Activated B cell treated with CpG ODN at 0.5 μM for 24 hours (primary cell): ENCODE results near the gene FAM24B. TPM values are rescaled to one million over a fixed set of nuclear protein-coding genes. Genes with fewer than 3 reads are reported as not detected.

Source experiments
- ATAC-seq: fragments of 200-7000 bp; cut with Tn5 transposase; one replicate; pipeline ENCODE4 v1.10.0; 2021; ENCODE audit warnings: low read depth, mild to moderate bottlenecking, moderate library complexity
- CTCF ChIA-PET: fragments of 350-600 bp; sonication (Branson Sonifier 250); formaldehyde crosslinking; loops from one replicate; lab custom pipeline; 2021; ENCODE audit warnings: antibody characterized with exemption; lab: Charles Lee
- POLR2A ChIA-PET: fragments of 350-600 bp; sonication (Branson Sonifier 250); formaldehyde crosslinking; loops from one replicate; lab custom pipeline; 2021; ENCODE audit warnings: antibody characterized with exemption; lab: Charles Lee
- DNase-seq: peaks from one replicate; pipeline ENCODE4 v3.0.0; 2022
- H3K27ac Mint-ChIP-seq: one replicate; pipeline ENCODE4 v1.8.0; 2020; ENCODE audit warnings: mixed read lengths
- H3K27me3 Mint-ChIP-seq: one replicate; pipeline ENCODE4 v1.8.0; 2021; ENCODE audit warnings: mixed read lengths
- H3K36me3 Mint-ChIP-seq: one replicate; pipeline ENCODE4 v1.8.0; 2021; ENCODE audit warnings: low read depth, mixed read lengths
- H3K4me1 Mint-ChIP-seq: one replicate; pipeline ENCODE4 v1.8.0; 2021; ENCODE audit warnings: mixed read lengths
- H3K4me3 Mint-ChIP-seq: one replicate; pipeline ENCODE4 v1.8.0; 2020; ENCODE audit warnings: mild to moderate bottlenecking, mixed read lengths
- H3K9me3 Mint-ChIP-seq: one replicate; pipeline ENCODE4 v1.8.0; 2020; ENCODE audit warnings: mixed read lengths
- CTCF ChIP-seq: fragments of 200-600 bp; IDR thresholded peaks from one replicate; pipeline ENCODE4 v1.8.0; 2022; ENCODE audit warnings: antibody characterized with exemption, mild to moderate bottlenecking
- intact Hi-C: fragments of 100-400 bp; cut with micrococcal nuclease; formaldehyde crosslinking; loops from one replicate; pipeline ENCODE4 v1.15.1; 2024
- total RNA-seq: library from RNA; stranded (reverse); gene quantifications from 2 replicates; pipeline ENCODE4 v1.2.3, GENCODE V29; 2022

FAM24B gene
- total RNA-seq, 1 donor from 2014 or later = 10.0 TPM

GRCh38 chr10:122845783-122846332, 33.5 kb downstream of the FAM24B start, which contains the start of gene CUZD1:
Gene CUZD1 (minus strand): TSS chr10:122845857. CDS start chr10:122845843, 14 bp downstream.
- ChIA-PET POLR2A (no interaction called here), CTCF (no interaction called here)
- Mint-ChIP-seq H3K27me3 (no peaks in the 10 kb centered on the region), H3K36me3 (peaks cover 32% of the 10 kb centered on the region), H3K27ac (no peak within 1 kb of the TSS), H3K9me3 (peaks cover 2% of the 10 kb centered on the region), H3K4me3 (no peak within 1 kb of the TSS), H3K4me1 (peaks cover 2% of the 10 kb centered on the region)
- no peak for TF ChIP-seq CTCF
- intact Hi-C loops = no loop called here
- DNase-seq = no peak
- no peak for ATAC-seq

DNA sequence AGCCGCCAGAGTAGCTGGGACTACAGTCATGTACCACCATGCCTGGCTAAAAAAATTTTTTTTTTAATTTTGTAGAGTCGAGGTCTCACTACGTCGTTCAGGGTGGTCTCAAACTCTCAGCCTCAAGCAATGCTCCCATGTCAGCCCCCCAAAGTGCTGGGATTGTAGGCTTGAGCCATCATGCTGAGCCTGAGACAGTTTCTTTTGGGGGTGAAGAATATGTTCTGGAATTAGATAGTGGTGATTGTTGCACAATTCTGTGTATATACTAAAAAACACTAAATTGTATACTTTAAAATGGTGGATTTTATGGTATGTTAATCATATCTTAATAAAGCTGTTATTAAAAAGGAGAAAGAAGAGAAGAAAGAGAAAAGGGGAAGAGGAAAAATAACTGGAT, 35.2 kb downstream of the FAM24B start:
- peaks cover 2% of the 10 kb centered on the region for H3K9me3 Mint-ChIP-seq
- peaks cover 24% of the 10 kb centered on the region for H3K36me3 Mint-ChIP-seq
- intact Hi-C loops = no loop called here
- no peak overlapping the region for H3K27ac Mint-ChIP-seq
- ATAC-seq = no peak
- DNase-seq = no peak
- peaks cover 2% of the 10 kb centered on the region for H3K4me1 Mint-ChIP-seq
- POLR2A ChIA-PET = no interaction called here
- H3K27me3 Mint-ChIP-seq = no peaks in the 10 kb centered on the region
- no peak for TF ChIP-seq CTCF
- CTCF ChIA-PET = interaction anchor here (0.6 kb wide), 1 partner anchor 115 kb away, joined by 3 read pairs; no protein-coding TSS in a partner anchor
- no peak overlapping the region for H3K4me3 Mint-ChIP-seq

DNA sequence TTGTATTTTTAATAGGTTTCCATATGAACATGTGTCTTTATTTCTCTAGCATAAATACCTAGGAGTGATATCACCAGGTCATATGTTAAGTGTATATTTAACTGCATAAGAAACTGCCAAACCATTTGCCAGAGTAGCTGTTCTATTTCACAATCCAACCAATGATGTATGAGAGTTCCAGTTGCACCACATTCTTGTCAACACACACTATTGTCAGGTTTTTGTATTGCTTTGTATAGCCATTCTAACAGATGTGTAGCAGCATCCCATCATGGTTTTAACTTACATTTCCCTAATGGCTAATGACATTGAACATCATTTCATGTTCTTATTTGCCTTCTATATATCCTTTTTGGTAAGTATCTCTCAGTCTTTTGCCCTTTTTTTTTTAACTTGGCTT, 37.8 kb downstream of the FAM24B start:
- Mint-ChIP-seq H3K36me3 (peaks cover 42% of the 10 kb centered on the region), H3K27me3 (no peaks in the 10 kb centered on the region), H3K9me3 (peaks cover 2% of the 10 kb centered on the region), H3K4me3 (no peak overlapping the region), H3K4me1 (no peaks in the 10 kb centered on the region), H3K27ac (no peak overlapping the region)
- ChIA-PET CTCF (no interaction called here), POLR2A (no interaction called here)
- intact Hi-C loops = no loop called here
- no peak for ATAC-seq
- DNase-seq = no peak
- no peak for TF ChIP-seq CTCF

DNA sequence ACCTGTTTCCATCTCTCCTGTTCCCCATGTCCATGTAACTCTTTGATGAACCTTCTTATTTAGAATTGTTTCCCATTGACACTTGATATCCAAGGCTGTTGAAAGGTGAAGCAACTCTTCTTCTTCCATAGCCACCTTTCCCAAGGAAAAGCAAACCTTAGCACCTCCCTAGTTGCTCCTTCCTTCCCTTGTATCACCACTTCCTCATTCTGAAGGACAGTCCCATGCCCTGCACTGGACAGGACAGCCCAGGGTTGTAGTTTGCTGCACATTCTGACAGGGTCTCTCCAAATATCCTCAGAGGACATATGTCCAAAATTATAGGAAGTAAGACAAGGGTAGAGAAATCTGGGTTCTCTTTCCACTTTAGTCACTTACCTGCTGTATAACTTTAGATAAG, 39.9 kb downstream of the FAM24B start:
- Mint-ChIP-seq H3K9me3 (peaks cover 2% of the 10 kb centered on the region), H3K27me3 (no peaks in the 10 kb centered on the region), H3K36me3 (peaks cover 46% of the 10 kb centered on the region), H3K4me3 (no peak overlapping the region), H3K4me1 (no peaks in the 10 kb centered on the region), H3K27ac (no peak overlapping the region)
- no peak for TF ChIP-seq CTCF
- intact Hi-C loops = no loop called here
- ChIA-PET CTCF (no interaction called here), POLR2A (no interaction called here)
- DNase-seq (no peak), ATAC-seq (no peak)

GRCh38 chr10:122838880-122839279, 40.5 kb downstream of the FAM24B start:
- no peaks in the 10 kb centered on the region for H3K27me3 Mint-ChIP-seq

More at GRCh38 chr10:122838880-122839279, 40.5 kb downstream of the FAM24B start:
- H3K4me3 Mint-ChIP-seq = no peak overlapping the region
- DNase-seq = no peak
- TF ChIP-seq CTCF = no peak
- intact Hi-C loops = no loop called here
- H3K9me3 Mint-ChIP-seq = peaks cover 2% of the 10 kb centered on the region
- H3K4me1 Mint-ChIP-seq = no peaks in the 10 kb centered on the region
- peaks cover 49% of the 10 kb centered on the region for H3K36me3 Mint-ChIP-seq
- POLR2A ChIA-PET = no interaction called here
- no peak overlapping the region for H3K27ac Mint-ChIP-seq
- ATAC-seq = no peak
- CTCF ChIA-PET = no interaction called here
